LNCaP clone FGC (cell line): ENCODE data around the gene RGS3.
A peak's percentile ranks its signal among the peaks of the same experiment; 100 is the strongest.

Experiments
- DNase-seq: peaks from one replicate; pipeline ENCODE4 v3.0.0-alpha.2; 2011; ENCODE audit warnings: low read depth
- H3K4me3 ChIP-seq: 2 replicates; pipeline ENCODE4 v1.5.1; 2011; ENCODE audit warnings: mild to moderate bottlenecking, low read depth, low read length, control low read depth
- TF ChIP-seq, protein P1 (sequence below): IDR thresholded peaks from 2 replicates; pipeline ENCODE4 v1.5.1; 2012; ENCODE audit warnings: mild to moderate bottlenecking; ENCODE audit not compliant: control insufficient read depth, insufficient read depth; ENCODE audit errors: extremely low read depth

Gene RGS3

DNA sequence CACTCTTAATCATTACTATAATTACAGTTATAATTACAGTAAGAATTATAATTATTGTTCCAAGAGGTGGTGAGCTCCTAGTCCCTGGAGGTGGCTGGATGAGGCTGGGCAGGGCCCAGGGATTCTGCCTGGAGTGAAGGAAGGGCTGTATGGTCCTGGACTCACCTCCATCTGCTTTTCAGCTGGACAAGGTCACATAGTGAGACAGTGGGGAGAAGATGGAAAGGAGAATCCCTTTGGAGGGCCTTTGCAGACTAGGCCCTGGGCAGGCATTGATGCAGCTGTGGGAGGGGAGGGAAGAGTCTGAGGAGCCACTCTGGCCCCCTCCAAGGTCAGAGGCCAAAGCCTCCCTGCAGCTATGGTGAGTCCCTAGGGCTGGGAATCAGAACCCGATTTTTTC lies 125.4 kb downstream of the RGS3 start:
- no peak for DNase-seq
- TF ChIP-seq, protein P1, sequence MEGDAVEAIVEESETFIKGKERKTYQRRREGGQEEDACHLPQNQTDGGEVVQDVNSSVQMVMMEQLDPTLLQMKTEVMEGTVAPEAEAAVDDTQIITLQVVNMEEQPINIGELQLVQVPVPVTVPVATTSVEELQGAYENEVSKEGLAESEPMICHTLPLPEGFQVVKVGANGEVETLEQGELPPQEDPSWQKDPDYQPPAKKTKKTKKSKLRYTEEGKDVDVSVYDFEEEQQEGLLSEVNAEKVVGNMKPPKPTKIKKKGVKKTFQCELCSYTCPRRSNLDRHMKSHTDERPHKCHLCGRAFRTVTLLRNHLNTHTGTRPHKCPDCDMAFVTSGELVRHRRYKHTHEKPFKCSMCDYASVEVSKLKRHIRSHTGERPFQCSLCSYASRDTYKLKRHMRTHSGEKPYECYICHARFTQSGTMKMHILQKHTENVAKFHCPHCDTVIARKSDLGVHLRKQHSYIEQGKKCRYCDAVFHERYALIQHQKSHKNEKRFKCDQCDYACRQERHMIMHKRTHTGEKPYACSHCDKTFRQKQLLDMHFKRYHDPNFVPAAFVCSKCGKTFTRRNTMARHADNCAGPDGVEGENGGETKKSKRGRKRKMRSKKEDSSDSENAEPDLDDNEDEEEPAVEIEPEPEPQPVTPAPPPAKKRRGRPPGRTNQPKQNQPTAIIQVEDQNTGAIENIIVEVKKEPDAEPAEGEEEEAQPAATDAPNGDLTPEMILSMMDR, result no peak
- H3K4me3 ChIP-seq, result no peak overlapping the region

DNA sequence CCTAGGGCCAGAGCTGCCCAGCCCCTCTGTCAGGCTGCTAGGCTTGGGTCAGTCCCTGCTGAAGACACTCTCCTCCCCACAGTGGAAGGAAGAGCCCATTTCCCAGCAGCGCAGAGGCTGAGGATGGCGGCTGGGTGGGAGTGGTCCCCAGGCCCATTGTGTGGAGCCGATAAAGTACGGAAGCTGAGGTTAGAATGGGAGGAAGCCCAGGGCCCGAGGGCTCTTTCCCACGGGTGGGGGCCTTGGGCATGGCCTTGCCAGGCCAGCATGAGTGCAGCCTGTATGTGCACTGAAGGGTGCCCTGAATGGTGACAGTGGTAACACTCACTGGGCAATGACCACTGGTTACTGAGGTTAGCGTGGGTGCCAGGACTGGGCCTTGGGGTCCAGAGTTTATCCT lies 125.9 kb downstream of the RGS3 start:
- TF ChIP-seq, protein P1, result no peak
- DNase-seq, result no peak
- H3K4me3 ChIP-seq, result no peak overlapping the region

DNA sequence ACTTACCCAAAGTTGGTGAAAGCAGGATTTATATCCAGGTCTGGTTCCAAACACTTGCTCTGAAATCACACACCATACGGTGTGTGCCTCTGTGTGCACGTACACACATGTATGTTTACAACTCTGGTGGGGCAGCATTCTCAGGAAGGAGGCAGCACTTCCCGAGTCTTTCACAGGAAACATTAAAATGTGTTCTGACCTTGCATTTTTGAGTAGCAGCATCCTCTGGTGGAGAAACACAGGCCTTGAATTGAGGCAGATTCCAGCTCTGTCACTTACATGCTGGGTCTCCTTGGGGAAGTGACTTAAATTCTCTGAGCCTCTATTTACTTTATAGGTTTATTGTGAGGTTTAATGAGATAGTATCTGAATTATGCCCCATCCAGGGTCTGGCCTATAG lies 126.4 kb downstream of the RGS3 start:
- H3K4me3 ChIP-seq, result no peak overlapping the region
- DNase-seq, result no peak
- TF ChIP-seq, protein P1, result peak; percentile 48

DNA sequence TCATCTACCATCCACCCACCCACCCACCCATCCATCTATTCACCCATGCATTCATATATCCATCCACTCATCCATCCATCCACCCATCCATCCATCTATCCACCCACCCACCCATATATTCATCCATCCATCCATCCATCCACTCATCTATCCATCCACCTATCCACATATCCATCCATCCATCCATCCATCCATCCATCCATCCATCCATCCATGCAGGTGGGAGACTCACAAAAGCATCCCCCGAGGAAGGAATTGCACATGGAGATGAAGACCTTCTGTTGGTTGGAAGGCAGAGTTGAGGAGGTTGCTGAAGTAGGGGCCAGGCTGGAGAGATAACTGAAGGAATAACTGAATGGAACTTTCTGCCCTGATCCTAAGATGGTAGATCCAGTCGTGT lies 126.9 kb downstream of the RGS3 start:
- TF ChIP-seq, protein P1, result no peak
- H3K4me3 ChIP-seq, result no peak overlapping the region
- no peak for DNase-seq

DNA sequence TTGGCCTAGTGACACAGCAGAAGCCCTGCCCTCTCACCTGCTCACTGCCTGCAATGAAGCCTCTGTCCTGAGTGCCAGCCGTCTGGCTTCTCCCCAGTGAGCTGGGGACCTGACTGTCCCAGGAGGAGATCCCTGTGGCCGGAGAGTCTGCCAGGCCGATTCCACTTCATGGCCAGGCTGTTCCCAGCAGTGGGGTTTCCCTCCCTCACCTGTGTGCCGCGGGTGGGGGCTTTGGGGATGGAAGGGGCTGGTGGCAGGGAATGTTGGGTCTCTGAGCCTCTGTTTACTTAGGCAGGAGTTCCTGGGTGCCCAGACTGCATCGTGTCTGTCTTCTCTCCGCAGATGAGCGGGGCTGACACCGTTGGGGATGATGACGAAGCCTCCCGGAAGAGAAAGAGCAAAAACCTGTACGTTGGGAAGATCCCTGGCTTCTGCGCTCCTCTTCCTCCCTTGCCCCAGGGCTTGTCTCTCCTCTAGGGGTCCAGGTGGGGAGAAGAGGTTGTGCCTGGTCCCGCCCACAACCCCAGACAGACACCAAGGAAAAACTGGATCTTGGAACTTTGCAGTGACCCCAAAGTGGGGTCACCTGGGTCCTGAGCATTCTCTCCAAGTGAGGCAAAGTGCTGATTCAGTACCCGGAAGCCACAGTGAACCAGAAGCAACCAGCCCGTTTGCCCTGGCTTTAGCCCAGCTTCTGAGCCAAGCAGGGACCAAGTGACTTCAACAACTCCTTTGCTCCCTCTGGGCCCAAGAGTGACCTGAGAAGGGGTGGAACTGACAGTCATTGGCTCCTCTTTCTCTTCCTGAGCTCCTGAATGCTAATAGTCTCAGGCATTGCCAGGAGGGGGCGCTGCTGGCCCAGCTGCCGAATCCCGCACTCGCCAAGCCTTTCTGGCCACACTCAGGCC lies 127.7 kb downstream of the RGS3 start:
- H3K4me3 ChIP-seq, result no peak overlapping the region
- TF ChIP-seq, protein P1, result peak; percentile 85
- peak; percentile 82 for DNase-seq

DNA sequence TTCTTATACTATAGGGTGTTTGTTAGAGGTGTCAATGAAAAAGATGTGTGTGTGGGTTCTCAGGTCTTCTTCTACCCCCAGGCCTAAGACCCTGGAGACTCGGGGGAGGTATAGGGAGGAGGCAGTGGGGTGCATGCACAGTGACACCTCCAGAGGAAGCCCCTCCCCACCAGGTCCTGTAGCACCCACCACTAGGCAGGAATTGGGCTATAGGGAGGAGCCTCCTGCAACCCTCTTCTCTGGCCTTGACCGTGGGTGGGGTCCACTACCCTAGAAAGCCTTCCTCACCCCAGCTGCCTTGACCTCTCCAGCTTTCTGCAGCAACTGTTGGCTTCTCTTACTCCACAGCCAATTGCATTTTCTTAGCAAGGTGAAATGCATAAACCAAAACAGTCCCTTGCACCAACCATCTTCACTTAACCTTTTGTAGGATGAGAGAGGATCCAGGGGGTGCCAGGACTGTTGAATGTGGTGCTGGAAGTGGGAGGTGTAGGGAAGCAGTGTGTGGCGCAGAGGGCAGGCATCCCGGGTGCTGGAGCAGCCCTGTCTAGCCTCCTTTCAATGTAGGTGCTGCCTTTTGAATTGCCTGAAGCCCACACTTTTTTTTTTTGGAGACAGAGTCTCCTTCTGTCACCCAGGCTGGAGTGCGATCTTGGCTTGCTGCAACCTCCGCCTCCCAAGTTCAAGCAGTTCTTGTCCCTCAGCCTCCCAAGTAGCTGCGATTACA lies 128.5 kb downstream of the RGS3 start:
- DNase-seq, result no peak
- TF ChIP-seq, protein P1, result no peak
- no peak overlapping the region for H3K4me3 ChIP-seq
